DMS79 treated with DMSO at 0.1 percent for 48 hours (cell line): Measurements from ENCODE around the gene WNT7B.

Experiments
- DNase-seq: peaks from one replicate; lab custom pipeline; 2025; lab: John Stamatoyannopoulos, UW

The WNT7B gene

DNA sequence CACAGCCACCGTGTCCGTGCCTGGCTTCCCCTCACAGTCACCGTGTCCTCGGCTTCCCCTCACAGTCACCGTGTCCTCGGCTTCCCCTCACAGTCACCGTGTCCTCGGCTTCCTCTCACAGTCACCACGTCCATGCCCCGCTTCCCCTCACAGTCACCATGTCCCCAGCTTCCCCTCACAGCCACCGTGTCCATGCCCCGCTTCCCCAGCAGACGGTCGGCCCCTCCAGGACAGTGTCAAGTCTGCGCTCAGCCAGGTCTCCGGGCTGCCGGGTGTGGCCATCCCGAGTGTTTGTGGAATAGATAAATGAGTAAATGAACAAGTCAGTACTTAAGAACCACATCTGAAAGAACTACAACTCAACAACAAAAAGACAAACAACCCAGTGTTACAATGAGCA lies 23.8 kb downstream of the WNT7B start:
- no peak for DNase-seq

GRCh38 chr22:45952553-45952952 lies 24.4 kb downstream of the WNT7B start:
- no peak for DNase-seq

GRCh38 chr22:45952151-45952550 lies 24.8 kb downstream of the WNT7B start:
- DNase-seq = no peak

DNA sequence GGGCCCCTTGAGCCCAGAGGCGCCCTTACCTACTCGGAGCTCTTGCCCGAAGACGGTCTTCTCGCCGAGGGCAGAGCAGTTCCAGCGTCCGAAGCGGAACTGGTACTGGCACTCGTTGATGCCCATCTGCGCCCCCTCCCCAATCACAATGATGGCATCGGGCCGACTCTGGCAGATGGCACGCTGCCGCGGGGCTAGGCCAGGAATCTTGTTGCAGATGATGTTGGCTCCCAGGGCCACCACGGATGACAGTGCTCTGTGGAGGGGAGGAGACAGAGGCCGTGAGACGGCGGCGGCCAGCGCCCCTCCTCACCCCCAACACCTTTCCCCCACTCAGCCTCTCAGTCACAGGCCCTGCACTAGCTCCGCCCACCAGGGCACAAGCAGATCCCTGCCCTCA lies 27.1 kb downstream of the WNT7B start:
- no peak for DNase-seq

- DNase-seq = no peak
Observed at GRCh38 chr22:45949258-45949870, 27.6 kb downstream of the WNT7B start.

- DNase-seq = peak; percentile 8
Observed at GRCh38 chr22:45948081-45948648, 28.8 kb downstream of the WNT7B start.

DNA sequence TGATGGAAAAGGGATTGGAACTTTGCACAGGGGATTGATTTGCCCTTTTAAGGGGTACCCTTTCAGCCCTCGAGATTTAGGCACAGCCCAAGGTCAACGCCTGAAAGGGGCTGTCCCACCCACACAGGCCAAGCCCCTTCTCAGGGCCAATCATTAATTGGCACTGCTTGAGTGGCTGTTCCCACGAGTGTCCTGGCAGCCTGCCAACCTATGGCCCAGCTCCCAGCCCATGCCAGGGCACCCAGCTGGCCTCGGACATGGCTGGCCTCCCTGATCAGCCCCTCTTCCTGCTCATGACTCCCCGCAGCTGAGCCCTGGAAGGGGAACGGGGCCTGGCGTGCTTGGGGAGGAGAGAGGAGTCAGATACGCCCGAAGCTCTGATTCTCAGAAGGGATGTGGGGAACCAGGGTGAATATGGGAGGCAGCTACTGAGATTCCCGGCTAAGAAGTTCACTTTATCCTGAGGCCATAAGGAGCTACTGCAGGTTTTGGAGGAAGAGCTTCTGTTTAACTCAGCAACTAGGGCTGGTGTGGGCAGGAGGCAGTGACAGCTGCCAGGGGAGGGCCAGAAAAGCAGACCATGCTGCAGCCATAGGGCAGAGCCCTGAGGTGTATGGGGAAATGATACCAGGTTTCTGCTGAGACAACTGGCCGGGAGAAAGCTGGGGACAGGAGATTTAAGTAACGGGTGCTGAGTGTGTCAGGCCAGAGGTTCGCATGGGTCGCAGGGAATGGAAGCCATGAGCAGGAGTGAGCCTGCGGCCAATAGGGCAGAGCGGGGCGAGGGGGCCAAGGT lies 30.0 kb downstream of the WNT7B start:
- DNase-seq = no peak

- no peak for DNase-seq
Observed at GRCh38 chr22:45945621-45946106, 31.3 kb downstream of the WNT7B start.

- DNase-seq = no peak
Observed at GRCh38 chr22:45942787-45943493, 34.0 kb downstream of the WNT7B start.

GRCh38 chr22:45942344-45942743 lies 34.6 kb downstream of the WNT7B start:
- no peak for DNase-seq

GRCh38 chr22:45938913-45939312 lies 38.0 kb downstream of the WNT7B start:
- DNase-seq = no peak

DNA sequence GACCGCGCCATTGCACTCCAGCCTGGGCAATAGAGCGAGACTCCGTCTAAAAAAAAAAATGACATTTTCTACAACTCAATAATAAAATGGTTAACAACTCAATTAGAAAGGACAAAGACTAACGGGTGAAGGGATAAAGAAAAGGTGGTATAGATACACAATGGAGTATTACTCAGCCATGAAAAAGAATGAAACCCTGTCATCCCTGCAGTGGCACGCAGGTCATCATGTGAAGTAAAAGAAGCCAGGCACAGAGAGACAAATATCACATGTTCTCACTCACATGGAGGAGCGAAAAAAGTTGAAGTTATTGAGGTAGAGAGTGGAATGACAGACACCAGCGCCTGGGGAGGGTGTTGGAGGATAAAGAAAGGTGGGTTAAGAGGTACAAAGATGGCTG lies 39.0 kb downstream of the WNT7B start:
- DNase-seq = no peak

DNA sequence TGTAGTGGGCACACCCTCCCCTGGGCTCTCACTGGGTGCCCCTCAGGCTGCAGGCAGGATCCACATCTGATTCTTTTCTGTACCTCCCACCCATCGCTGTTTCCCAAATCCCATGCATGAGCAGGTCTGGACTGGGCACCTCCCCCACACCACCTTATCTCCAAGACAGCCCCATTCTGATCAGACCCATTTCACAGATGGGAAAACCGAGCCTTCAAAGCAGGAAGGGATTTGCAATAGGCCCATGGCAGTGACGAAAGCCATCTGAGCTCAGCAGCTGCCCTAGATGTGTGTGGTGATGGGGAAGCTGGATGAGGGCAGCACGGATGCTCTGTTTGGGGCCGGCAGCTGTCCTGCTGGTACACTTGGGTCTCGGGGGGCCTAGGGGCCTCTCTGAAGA lies 41.4 kb downstream of the WNT7B start:
- DNase-seq = no peak

- DNase-seq = peak; percentile 12
Observed at GRCh38 chr22:45934659-45935341, 42.2 kb downstream of the WNT7B start.

- DNase-seq = no peak
Observed at GRCh38 chr22:45934168-45934564, 42.8 kb downstream of the WNT7B start.

- no peak for DNase-seq
Observed at GRCh38 chr22:45933506-45934167, 43.3 kb downstream of the WNT7B start.

DNA sequence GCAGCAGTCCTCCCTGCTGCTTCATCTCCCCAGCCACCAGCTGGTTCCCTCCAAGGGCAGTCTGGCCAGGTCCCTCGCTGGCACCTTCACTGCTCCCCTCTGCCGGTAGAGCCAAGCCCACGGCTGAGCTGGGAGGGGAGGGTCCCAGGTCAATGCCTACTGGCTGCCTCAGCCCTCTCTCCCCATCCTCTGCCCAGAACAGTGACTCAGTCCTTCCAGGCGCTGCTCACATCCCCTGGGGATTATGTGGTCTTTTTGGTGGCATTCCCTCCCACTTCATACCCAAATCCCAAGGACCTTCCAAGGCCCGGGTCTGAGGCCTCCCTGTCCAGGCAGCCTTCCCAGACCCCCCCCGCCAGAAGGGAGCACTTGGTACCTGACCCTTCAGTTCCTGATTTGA lies 44.9 kb downstream of the WNT7B start:
- no peak for DNase-seq

- no peak for DNase-seq
Observed at GRCh38 chr22:45931042-45931441, 45.9 kb downstream of the WNT7B start.

GRCh38 chr22:45930324-45930723 lies 46.6 kb downstream of the WNT7B start:
- no peak for DNase-seq

- no peak for DNase-seq
Observed at GRCh38 chr22:45929649-45930048, 47.3 kb downstream of the WNT7B start.

- no peak for DNase-seq
Observed at GRCh38 chr22:45928726-45929368, 48.1 kb downstream of the WNT7B start.
